Measurements from ENCODE around the gene C19orf67.
A peak's percentile ranks its signal among the peaks of the same experiment; 100 is the strongest.

C19orf67 gene

DNA sequence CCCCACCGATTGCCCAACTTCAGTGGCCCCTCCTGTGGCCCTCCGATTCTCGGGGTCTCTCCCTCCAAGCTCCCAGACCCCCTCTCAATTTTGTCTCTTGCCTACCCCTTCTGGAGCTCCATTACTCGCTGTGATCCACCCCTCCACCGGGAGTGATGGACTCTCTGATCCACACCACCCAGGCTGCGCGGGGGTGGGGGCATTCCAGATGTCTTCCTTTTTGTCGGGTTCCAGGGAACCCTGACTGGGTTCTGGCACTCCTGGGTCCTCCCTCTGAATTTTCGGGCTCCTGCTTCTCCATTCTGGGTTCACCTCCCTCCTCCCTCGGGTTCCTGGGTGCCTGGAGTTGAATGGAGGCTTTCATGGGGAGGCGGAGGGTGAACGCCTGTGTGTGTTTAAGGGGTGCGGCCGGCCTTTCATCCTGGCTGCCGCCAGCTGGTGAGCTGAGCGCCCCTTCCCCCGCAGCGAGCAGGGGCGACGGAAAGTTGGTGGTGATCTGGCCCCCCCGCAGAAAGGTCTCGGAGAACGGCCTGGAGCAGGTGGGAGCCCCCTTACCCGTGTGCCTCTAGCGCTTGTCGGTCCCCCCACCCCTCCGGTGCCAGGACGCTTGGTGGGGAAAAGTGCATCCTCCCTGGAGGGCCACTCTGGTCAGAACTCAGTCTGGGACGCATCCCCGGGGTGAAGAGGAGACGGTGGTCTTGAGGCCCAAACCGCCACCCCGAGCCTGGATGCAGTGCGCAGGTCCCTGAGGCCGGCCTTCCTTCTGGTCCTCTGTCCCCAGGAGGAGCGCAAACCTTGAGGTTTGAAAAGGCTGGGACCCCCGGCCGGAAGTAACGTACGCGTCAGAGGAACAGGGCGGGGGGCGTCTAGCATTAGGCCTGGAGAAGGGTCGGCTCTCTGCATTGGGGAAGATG lies 11.4 kb downstream of the C19orf67 start (continued):
- TF ChIP-seq HOXC10 (CRISPR knock-in tag; IDR thresholded peaks at IDR 0.05) = no peak
- no peak for TF ChIP-seq ZNF555 (tag by site-specific recombination; conservative IDR thresholded peaks at IDR 0.05)
- TF ChIP-seq ZFP3 (tag by site-specific recombination; IDR thresholded peaks at IDR 0.05; ENCODE audit: low read depth) = no peak
- no peak for TF ChIP-seq ZNF707 (tag by site-specific recombination; IDR thresholded peaks at IDR 0.05)
- TF ChIP-seq, protein P1, sequence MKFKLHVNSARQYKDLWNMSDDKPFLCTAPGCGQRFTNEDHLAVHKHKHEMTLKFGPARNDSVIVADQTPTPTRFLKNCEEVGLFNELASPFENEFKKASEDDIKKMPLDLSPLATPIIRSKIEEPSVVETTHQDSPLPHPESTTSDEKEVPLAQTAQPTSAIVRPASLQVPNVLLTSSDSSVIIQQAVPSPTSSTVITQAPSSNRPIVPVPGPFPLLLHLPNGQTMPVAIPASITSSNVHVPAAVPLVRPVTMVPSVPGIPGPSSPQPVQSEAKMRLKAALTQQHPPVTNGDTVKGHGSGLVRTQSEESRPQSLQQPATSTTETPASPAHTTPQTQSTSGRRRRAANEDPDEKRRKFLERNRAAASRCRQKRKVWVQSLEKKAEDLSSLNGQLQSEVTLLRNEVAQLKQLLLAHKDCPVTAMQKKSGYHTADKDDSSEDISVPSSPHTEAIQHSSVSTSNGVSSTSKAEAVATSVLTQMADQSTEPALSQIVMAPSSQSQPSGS (tag by site-specific recombination; IDR thresholded peaks at IDR 0.05; ENCODE audit: low read depth) = no peak
- TF ChIP-seq, protein P2, sequence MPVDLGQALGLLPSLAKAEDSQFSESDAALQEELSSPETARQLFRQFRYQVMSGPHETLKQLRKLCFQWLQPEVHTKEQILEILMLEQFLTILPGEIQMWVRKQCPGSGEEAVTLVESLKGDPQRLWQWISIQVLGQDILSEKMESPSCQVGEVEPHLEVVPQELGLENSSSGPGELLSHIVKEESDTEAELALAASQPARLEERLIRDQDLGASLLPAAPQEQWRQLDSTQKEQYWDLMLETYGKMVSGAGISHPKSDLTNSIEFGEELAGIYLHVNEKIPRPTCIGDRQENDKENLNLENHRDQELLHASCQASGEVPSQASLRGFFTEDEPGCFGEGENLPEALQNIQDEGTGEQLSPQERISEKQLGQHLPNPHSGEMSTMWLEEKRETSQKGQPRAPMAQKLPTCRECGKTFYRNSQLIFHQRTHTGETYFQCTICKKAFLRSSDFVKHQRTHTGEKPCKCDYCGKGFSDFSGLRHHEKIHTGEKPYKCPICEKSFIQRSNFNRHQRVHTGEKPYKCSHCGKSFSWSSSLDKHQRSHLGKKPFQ (tag by site-specific recombination; IDR thresholded peaks at IDR 0.05) = no peak
- TF ChIP-seq ZNF174 (tag by site-specific recombination; IDR thresholded peaks at IDR 0.05) = no peak
- TF ChIP-seq HOXA7 (CRISPR knock-in tag; IDR thresholded peaks at IDR 0.05; ENCODE audit: borderline replicate concordance) = no peak
- TF ChIP-seq ZBTB7A (tag by site-specific recombination; IDR thresholded peaks at IDR 0.05; ENCODE audit: low read depth) = peak; percentile 79; the same call in 1 of the 2 replicates
- peak; percentile 83; the same call in 1 of the 2 replicates for TF ChIP-seq ZEB2 (tag by site-specific recombination; IDR thresholded peaks at IDR 0.05)
- TF ChIP-seq, protein P3, sequence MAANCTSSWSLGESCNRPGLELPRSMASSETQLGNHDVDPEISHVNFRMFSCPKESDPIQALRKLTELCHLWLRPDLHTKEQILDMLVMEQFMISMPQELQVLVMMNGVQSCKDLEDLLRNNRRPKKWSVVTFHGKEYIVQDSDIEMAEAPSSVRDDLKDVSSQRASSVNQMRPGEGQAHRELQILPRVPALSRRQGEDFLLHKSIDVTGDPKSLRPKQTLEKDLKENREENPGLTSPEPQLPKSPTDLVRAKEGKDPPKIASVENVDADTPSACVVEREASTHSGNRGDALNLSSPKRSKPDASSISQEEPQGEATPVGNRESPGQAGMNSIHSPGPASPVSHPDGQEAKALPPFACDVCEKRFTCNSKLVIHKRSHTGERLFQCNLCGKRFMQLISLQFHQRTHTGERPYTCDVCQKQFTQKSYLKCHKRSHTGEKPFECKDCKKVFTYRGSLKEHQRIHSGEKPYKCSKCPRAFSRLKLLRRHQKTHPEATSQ (tag by site-specific recombination; IDR thresholded peaks at IDR 0.05) = no peak
- no peak for TF ChIP-seq ZNF473 (tag by site-specific recombination; IDR thresholded peaks at IDR 0.05)
- 0 out of 2 replicates have a peak, but pooled peaks have one; percentile 17 for TF ChIP-seq ZNF366 (tag by site-specific recombination; conservative IDR thresholded peaks at IDR 0.05)
- peak; percentile 16; the same call in 1 of the 2 replicates for TF ChIP-seq KLF8 (tag by site-specific recombination; IDR thresholded peaks at IDR 0.05)
- TF ChIP-seq ZNF624 (tag by site-specific recombination; IDR thresholded peaks at IDR 0.05) = no peak
- peak; percentile 99 for TF ChIP-seq KLF1 (tag by site-specific recombination; IDR thresholded peaks at IDR 0.05)
- TF ChIP-seq, protein P4, sequence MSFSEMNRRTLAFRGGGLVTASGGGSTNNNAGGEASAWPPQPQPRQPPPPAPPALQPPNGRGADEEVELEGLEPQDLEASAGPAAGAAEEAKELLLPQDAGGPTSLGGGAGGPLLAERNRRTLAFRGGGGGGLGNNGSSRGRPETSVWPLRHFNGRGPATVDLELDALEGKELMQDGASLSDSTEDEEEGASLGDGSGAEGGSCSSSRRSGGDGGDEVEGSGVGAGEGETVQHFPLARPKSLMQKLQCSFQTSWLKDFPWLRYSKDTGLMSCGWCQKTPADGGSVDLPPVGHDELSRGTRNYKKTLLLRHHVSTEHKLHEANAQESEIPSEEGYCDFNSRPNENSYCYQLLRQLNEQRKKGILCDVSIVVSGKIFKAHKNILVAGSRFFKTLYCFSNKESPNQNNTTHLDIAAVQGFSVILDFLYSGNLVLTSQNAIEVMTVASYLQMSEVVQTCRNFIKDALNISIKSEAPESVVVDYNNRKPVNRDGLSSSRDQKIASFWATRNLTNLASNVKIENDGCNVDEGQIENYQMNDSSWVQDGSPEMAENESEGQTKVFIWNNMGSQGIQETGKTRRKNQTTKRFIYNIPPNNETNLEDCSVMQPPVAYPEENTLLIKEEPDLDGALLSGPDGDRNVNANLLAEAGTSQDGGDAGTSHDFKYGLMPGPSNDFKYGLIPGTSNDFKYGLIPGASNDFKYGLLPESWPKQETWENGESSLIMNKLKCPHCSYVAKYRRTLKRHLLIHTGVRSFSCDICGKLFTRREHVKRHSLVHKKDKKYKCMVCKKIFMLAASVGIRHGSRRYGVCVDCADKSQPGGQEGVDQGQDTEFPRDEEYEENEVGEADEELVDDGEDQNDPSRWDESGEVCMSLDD (tag by site-specific recombination; IDR thresholded peaks at IDR 0.05) = peak; percentile 71
- TF ChIP-seq, protein P5, sequence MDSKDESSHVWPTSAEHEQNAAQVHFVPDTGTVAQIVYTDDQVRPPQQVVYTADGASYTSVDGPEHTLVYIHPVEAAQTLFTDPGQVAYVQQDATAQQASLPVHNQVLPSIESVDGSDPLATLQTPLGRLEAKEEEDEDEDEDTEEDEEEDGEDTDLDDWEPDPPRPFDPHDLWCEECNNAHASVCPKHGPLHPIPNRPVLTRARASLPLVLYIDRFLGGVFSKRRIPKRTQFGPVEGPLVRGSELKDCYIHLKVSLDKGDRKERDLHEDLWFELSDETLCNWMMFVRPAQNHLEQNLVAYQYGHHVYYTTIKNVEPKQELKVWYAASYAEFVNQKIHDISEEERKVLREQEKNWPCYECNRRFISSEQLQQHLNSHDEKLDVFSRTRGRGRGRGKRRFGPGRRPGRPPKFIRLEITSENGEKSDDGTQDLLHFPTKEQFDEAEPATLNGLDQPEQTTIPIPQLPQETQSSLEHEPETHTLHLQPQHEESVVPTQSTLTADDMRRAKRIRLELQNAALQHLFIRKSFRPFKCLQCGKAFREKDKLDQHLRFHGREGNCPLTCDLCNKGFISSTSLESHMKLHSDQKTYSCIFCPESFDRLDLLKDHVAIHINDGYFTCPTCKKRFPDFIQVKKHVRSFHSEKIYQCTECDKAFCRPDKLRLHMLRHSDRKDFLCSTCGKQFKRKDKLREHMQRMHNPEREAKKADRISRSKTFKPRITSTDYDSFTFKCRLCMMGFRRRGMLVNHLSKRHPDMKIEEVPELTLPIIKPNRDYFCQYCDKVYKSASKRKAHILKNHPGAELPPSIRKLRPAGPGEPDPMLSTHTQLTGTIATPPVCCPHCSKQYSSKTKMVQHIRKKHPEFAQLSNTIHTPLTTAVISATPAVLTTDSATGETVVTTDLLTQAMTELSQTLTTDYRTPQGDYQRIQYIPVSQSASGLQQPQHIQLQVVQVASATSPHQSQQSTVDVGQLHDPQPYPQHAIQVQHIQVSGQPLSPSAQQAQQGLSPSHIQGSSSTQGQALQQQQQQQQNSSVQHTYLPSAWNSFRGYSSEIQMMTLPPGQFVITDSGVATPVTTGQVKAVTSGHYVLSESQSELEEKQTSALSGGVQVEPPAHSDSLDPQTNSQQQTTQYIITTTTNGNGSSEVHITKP (tag by site-specific recombination; IDR thresholded peaks at IDR 0.05) = peak; percentile 94
- TF ChIP-seq ZNF341 (tag by site-specific recombination; IDR thresholded peaks at IDR 0.05; ENCODE audit: low read depth) = peak; percentile 58
- no peak for TF ChIP-seq SP3 (tag by site-specific recombination; IDR thresholded peaks at IDR 0.05)
- TF ChIP-seq, protein P6, sequence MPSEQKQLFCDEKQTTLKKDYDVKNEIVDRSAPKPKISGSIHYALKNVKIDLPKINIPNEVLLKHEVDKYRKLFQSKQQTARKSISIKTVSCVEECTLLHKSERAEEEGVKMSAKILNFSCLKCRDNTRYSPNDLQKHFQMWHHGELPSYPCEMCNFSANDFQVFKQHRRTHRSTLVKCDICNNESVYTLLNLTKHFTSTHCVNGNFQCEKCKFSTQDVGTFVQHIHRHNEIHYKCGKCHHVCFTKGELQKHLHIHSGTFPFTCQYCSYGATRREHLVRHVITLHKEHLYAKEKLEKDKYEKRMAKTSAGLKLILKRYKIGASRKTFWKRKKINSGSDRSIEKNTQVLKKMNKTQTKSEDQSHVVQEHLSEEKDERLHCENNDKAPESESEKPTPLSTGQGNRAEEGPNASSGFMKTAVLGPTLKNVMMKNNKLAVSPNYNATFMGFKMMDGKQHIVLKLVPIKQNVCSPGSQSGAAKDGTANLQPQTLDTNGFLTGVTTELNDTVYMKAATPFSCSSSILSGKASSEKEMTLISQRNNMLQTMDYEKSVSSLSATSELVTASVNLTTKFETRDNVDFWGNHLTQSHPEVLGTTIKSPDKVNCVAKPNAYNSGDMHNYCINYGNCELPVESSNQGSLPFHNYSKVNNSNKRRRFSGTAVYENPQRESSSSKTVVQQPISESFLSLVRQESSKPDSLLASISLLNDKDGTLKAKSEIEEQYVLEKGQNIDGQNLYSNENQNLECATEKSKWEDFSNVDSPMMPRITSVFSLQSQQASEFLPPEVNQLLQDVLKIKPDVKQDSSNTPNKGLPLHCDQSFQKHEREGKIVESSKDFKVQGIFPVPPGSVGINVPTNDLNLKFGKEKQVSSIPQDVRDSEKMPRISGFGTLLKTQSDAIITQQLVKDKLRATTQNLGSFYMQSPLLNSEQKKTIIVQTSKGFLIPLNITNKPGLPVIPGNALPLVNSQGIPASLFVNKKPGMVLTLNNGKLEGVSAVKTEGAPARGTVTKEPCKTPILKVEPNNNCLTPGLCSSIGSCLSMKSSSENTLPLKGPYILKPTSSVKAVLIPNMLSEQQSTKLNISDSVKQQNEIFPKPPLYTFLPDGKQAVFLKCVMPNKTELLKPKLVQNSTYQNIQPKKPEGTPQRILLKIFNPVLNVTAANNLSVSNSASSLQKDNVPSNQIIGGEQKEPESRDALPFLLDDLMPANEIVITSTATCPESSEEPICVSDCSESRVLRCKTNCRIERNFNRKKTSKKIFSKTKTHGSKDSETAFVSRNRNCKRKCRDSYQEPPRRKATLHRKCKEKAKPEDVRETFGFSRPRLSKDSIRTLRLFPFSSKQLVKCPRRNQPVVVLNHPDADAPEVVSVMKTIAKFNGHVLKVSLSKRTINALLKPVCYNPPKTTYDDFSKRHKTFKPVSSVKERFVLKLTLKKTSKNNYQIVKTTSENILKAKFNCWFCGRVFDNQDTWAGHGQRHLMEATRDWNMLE (tag by site-specific recombination; conservative IDR thresholded peaks at IDR 0.05; ENCODE audit: low read depth) = no peak
- TF ChIP-seq GLIS1 (tag by site-specific recombination; IDR thresholded peaks at IDR 0.05) = peak; percentile 61
- TF ChIP-seq ZNF311 (tag by site-specific recombination; IDR thresholded peaks at IDR 0.05; ENCODE audit: borderline replicate concordance) = no peak
